ENCODE data around the gene CEP128.

The CEP128 gene

DNA sequence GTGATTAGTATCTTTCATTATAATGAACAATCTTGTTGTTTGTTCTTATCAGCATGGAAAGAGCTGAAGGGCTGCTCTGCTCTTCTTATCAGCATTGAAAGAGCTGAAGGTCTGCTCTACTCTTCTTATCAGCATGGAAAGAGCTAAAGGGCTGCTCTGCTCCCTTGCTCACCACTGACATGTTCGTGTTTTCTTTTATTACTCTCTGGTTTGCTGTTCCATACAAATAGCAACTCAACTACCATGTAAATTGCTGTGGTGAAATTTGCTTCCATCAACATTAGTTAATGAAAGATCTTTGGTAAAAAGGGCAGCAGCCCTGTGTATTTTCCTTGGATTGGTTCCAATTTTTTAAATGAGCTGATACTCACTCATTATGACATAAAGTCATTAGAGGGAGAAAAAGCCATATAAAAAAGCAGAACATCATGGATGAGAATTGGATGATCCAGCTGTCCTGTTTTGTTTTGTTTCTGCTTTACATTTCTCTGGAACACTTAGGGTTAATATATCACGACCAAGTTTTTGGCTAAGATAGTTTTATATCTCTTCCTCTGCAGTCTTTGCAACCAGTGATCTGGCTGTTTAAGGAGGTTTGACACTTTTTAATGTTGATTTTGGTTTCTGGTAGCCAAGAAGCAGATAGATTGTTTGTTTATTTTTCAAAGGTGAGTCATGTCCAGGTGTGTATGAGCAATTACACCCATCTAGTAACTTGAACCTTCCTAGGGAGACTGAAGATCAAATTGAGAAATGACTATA, 356.6 kb downstream of the CEP128 start:
- H3K36me3 ChIP-seq (ENCODE audit: control insufficient read depth in 5 of 5, insufficient read depth in 5 of 5, low read length in 5 of 5), result no peaks in the 10 kb centered on the region
- no peaks in the 10 kb centered on the region for H3K4me1 ChIP-seq (ENCODE audit: control insufficient read depth in 5 of 5, insufficient read depth in 5 of 5, low read length in 5 of 5)
- no peaks in the 10 kb centered on the region for H3K27me3 ChIP-seq (ENCODE audit: control insufficient read depth in 5 of 5, insufficient read depth in 4 of 5, low read length in 5 of 5)
- peaks cover 0 to 1% (median 0%) of the 10 kb centered on the region in 5 donors for H3K9me3 ChIP-seq (ENCODE audit: control insufficient read depth in 5 of 5, low read length in 5 of 5)
- H3K9ac ChIP-seq (ENCODE audit: low read length in 5 of 5), result no peak overlapping the region
- no peak overlapping the region for H3K4me3 ChIP-seq (ENCODE audit: low read depth in 1 of 5, low read length in 5 of 5)
- no peak overlapping the region for H3K27ac ChIP-seq (ENCODE audit: low read depth, low read length)

- Histone ChIP-seq H3K27ac (ENCODE audit: low read depth, low read length) (no peak overlapping the region), H3K36me3 (ENCODE audit: control insufficient read depth in 5 of 5, insufficient read depth in 5 of 5, low read length in 5 of 5) (no peaks in the 10 kb centered on the region), H3K9ac (ENCODE audit: low read length in 5 of 5) (no peak overlapping the region), H3K9me3 (ENCODE audit: control insufficient read depth in 5 of 5, low read length in 5 of 5) (no peaks in the 10 kb centered on the region), H3K27me3 (ENCODE audit: control insufficient read depth in 5 of 5, insufficient read depth in 4 of 5, low read length in 5 of 5) (no peaks in the 10 kb centered on the region), H3K4me1 (ENCODE audit: control insufficient read depth in 5 of 5, insufficient read depth in 5 of 5, low read length in 5 of 5) (no peaks in the 10 kb centered on the region), H3K4me3 (ENCODE audit: low read depth in 1 of 5, low read length in 5 of 5) (no peak overlapping the region)
These were observed 363.9 kb downstream of the CEP128 start for GRCh38 chr14:80577599-80577998.

GRCh38 chr14:80576401-80576800, 365.1 kb downstream of the CEP128 start:
- no peak overlapping the region for H3K27ac ChIP-seq (ENCODE audit: low read depth, low read length)
- no peaks in the 10 kb centered on the region for H3K9me3 ChIP-seq (ENCODE audit: control insufficient read depth in 5 of 5, low read length in 5 of 5)
- no peaks in the 10 kb centered on the region for H3K4me1 ChIP-seq (ENCODE audit: control insufficient read depth in 5 of 5, insufficient read depth in 5 of 5, low read length in 5 of 5)
- no peak overlapping the region for H3K4me3 ChIP-seq (ENCODE audit: low read depth in 1 of 5, low read length in 5 of 5)
- H3K9ac ChIP-seq (ENCODE audit: low read length in 5 of 5), result no peak overlapping the region
- no peaks in the 10 kb centered on the region for H3K36me3 ChIP-seq (ENCODE audit: control insufficient read depth in 5 of 5, insufficient read depth in 5 of 5, low read length in 5 of 5)
- H3K27me3 ChIP-seq (ENCODE audit: control insufficient read depth in 5 of 5, insufficient read depth in 4 of 5, low read length in 5 of 5), result no peaks in the 10 kb centered on the region

GRCh38 chr14:80575763-80576162, 365.8 kb downstream of the CEP128 start:
- Histone ChIP-seq H3K27me3 (ENCODE audit: control insufficient read depth in 5 of 5, insufficient read depth in 4 of 5, low read length in 5 of 5) (no peaks in the 10 kb centered on the region), H3K4me3 (ENCODE audit: low read depth in 1 of 5, low read length in 5 of 5) (no peak overlapping the region), H3K27ac (ENCODE audit: low read depth, low read length) (no peak overlapping the region), H3K36me3 (ENCODE audit: control insufficient read depth in 5 of 5, insufficient read depth in 5 of 5, low read length in 5 of 5) (no peaks in the 10 kb centered on the region), H3K9ac (ENCODE audit: low read length in 5 of 5) (no peak overlapping the region), H3K4me1 (ENCODE audit: control insufficient read depth in 5 of 5, insufficient read depth in 5 of 5, low read length in 5 of 5) (no peaks in the 10 kb centered on the region), H3K9me3 (ENCODE audit: control insufficient read depth in 5 of 5, low read length in 5 of 5) (no peaks in the 10 kb centered on the region)

DNA sequence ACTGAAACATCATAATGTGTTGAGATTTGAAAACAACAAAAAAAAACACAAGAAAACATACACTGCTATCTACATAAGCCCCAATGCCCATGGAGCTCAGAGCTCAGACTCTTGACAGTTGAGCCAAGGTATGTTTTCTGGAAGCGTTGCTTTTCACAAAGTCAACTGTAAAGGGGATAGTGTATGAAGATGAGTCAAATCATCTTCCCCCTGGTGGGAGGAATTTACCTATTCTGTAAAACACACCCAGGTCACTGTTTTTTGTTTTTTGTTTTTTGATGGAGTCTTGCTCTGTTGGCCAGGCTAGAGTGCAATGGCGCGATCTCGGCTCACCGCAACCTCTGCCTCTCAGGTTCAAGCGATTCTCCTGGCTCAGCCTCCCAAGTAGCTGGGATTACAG, 368.9 kb downstream of the CEP128 start:
- Histone ChIP-seq H3K9ac (ENCODE audit: low read length in 5 of 5) (no peak overlapping the region), H3K36me3 (ENCODE audit: control insufficient read depth in 5 of 5, insufficient read depth in 5 of 5, low read length in 5 of 5) (no peaks in the 10 kb centered on the region), H3K4me1 (ENCODE audit: control insufficient read depth in 5 of 5, insufficient read depth in 5 of 5, low read length in 5 of 5) (no peaks in the 10 kb centered on the region), H3K9me3 (ENCODE audit: control insufficient read depth in 5 of 5, low read length in 5 of 5) (no peaks in the 10 kb centered on the region), H3K27me3 (ENCODE audit: control insufficient read depth in 5 of 5, insufficient read depth in 4 of 5, low read length in 5 of 5) (no peaks in the 10 kb centered on the region), H3K4me3 (ENCODE audit: low read depth in 1 of 5, low read length in 5 of 5) (no peak overlapping the region), H3K27ac (ENCODE audit: low read depth, low read length) (no peak overlapping the region)

DNA sequence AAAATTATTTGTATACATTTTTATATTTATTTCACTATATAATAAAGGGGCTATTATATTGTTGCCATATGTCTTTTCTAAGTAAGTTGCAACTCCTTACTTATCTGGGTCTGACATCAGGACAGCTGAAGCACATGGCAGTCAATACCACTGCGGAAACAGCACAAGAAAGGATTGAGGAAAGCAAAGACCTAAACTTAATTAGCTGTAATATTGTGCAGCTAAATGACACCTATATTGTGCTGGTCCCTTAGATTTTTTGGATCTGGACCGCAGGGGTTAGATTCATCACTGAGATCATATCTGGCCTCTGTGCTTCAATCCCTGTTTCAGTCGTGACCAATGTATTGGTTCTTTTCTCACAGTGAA, 370.6 kb downstream of the CEP128 start:
- H3K9ac ChIP-seq (ENCODE audit: low read length in 5 of 5), result no peak overlapping the region
- H3K27me3 ChIP-seq (ENCODE audit: control insufficient read depth in 5 of 5, insufficient read depth in 4 of 5, low read length in 5 of 5), result no peaks in the 10 kb centered on the region
- no peaks in the 10 kb centered on the region for H3K4me1 ChIP-seq (ENCODE audit: control insufficient read depth in 5 of 5, insufficient read depth in 5 of 5, low read length in 5 of 5)
- no peak overlapping the region for H3K4me3 ChIP-seq (ENCODE audit: low read depth in 1 of 5, low read length in 5 of 5)
- no peak overlapping the region for H3K27ac ChIP-seq (ENCODE audit: low read depth, low read length)
- no peaks in the 10 kb centered on the region for H3K9me3 ChIP-seq (ENCODE audit: control insufficient read depth in 5 of 5, low read length in 5 of 5)
- H3K36me3 ChIP-seq (ENCODE audit: control insufficient read depth in 5 of 5, insufficient read depth in 5 of 5, low read length in 5 of 5), result no peaks in the 10 kb centered on the region

DNA sequence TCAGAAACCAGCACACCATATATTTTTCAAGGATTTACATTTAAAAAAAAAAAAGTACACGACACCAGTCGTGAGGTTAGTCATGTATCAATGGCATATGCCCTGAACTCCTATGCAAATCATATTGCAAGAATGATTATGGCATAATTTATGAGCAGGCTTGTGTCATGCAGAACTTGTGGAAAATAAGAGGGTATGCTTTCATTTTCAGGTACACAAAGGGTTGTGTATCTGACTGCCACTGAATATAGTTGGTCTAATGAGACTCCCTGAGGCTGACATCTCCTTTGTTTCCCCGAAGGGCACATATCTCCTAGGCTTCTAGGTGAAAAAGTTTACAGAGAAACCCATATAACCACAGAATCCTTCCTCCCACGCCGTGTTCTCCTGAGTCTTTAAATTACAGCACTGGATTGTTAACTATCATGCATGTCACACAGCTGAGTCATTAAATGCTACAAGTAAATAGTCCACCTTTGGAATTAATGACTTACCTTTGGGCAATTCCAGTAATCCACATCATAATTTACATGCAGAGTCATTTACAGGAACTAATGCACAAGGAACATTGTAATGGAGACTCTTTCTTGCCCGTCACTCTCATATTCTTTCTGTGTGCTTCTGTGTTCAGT, 373.5 kb downstream of the CEP128 start:
- Histone ChIP-seq H3K4me3 (ENCODE audit: low read depth in 1 of 5, low read length in 5 of 5) (no peak overlapping the region), H3K9me3 (ENCODE audit: control insufficient read depth in 5 of 5, low read length in 5 of 5) (no peaks in the 10 kb centered on the region), H3K27me3 (ENCODE audit: control insufficient read depth in 5 of 5, insufficient read depth in 4 of 5, low read length in 5 of 5) (no peaks in the 10 kb centered on the region), H3K4me1 (ENCODE audit: control insufficient read depth in 5 of 5, insufficient read depth in 5 of 5, low read length in 5 of 5) (no peaks in the 10 kb centered on the region), H3K27ac (ENCODE audit: low read depth, low read length) (no peak overlapping the region), H3K36me3 (ENCODE audit: control insufficient read depth in 5 of 5, insufficient read depth in 5 of 5, low read length in 5 of 5) (no peaks in the 10 kb centered on the region), H3K9ac (ENCODE audit: low read length in 5 of 5) (no peak overlapping the region)

DNA sequence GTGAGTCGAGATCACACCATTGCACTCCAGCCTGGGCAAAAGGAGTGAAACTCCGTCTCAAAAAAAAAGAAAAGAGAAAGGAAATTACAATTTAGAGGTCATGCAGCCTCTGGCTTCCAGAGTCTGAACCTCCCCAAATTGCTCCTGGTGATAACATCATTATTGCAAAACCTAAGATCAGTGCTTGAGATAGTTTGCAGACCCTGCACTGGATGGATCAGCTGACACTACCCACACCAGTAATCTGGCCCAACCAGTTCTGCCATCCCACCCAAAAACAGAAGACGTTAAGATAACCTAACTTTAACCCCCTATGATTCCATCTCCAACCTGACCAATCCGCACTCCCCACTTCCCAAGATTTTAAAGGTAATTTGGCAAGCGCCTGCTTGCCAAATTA, 376.5 kb downstream of the CEP128 start:
- Histone ChIP-seq H3K9me3 (ENCODE audit: control insufficient read depth in 5 of 5, low read length in 5 of 5) (no peaks in the 10 kb centered on the region), H3K4me3 (ENCODE audit: low read depth in 1 of 5, low read length in 5 of 5) (no peak overlapping the region), H3K27ac (ENCODE audit: low read depth, low read length) (no peak overlapping the region), H3K27me3 (ENCODE audit: control insufficient read depth in 5 of 5, insufficient read depth in 4 of 5, low read length in 5 of 5) (no peaks in the 10 kb centered on the region), H3K36me3 (ENCODE audit: control insufficient read depth in 5 of 5, insufficient read depth in 5 of 5, low read length in 5 of 5) (no peaks in the 10 kb centered on the region), H3K4me1 (ENCODE audit: control insufficient read depth in 5 of 5, insufficient read depth in 5 of 5, low read length in 5 of 5) (no peaks in the 10 kb centered on the region), H3K9ac (ENCODE audit: low read length in 5 of 5) (no peak overlapping the region)

DNA sequence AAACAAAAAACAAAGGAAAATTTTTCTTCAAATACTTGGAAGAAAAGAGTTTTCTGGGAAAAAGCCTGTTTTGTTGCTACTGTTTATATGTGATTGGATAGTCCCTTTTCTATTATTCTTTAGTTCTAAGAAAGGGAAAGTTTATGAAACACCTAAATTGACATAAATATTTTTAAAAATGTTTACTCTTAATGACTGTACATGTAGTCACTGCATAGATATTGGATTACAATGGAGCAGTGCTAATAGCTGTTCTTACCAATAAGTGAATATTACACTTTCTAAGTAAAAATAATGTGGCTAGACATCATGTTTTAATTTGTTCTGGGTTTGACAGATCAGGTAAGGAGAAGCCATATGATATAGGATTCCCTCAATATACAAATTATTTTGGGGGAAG, 377.5 kb downstream of the CEP128 start:
- Histone ChIP-seq H3K9me3 (ENCODE audit: control insufficient read depth in 5 of 5, low read length in 5 of 5) (no peaks in the 10 kb centered on the region), H3K27me3 (ENCODE audit: control insufficient read depth in 5 of 5, insufficient read depth in 4 of 5, low read length in 5 of 5) (no peaks in the 10 kb centered on the region), H3K36me3 (ENCODE audit: control insufficient read depth in 5 of 5, insufficient read depth in 5 of 5, low read length in 5 of 5) (no peaks in the 10 kb centered on the region), H3K4me3 (ENCODE audit: low read depth in 1 of 5, low read length in 5 of 5) (no peak overlapping the region), H3K27ac (ENCODE audit: low read depth, low read length) (no peak overlapping the region), H3K9ac (ENCODE audit: low read length in 5 of 5) (no peak overlapping the region), H3K4me1 (ENCODE audit: control insufficient read depth in 5 of 5, insufficient read depth in 5 of 5, low read length in 5 of 5) (no peaks in the 10 kb centered on the region)

GRCh38 chr14:80560800-80561657, 380.5 kb downstream of the CEP128 start:
- Histone ChIP-seq H3K4me3 (ENCODE audit: low read depth in 1 of 5, low read length in 5 of 5) (no peak overlapping the region), H3K27me3 (ENCODE audit: control insufficient read depth in 5 of 5, insufficient read depth in 4 of 5, low read length in 5 of 5) (no peaks in the 10 kb centered on the region), H3K36me3 (ENCODE audit: control insufficient read depth in 5 of 5, insufficient read depth in 5 of 5, low read length in 5 of 5) (no peaks in the 10 kb centered on the region), H3K27ac (ENCODE audit: low read depth, low read length) (no peak overlapping the region), H3K4me1 (ENCODE audit: control insufficient read depth in 5 of 5, insufficient read depth in 5 of 5, low read length in 5 of 5) (no peaks in the 10 kb centered on the region), H3K9ac (ENCODE audit: low read length in 5 of 5) (no peak overlapping the region), H3K9me3 (ENCODE audit: control insufficient read depth in 5 of 5, low read length in 5 of 5) (no peaks in the 10 kb centered on the region)
